Measurements from ENCODE around the gene SH3RF2. TPM values are rescaled to one million over a fixed set of nuclear protein-coding genes. Genes with fewer than 3 reads are reported as not detected.

SH3RF2 gene
- polyA plus RNA-seq, 3 donors = not detected

GRCh38 chr5:145989428-145989827 lies 53.0 kb downstream of the SH3RF2 start:
- peaks cover 10 to 11% of the 10 kb centered on the region in 2 donors for H3K4me1 ChIP-seq (ENCODE audit: control insufficient read depth in 1 of 2, insufficient read depth in 2 of 2, low read length in 2 of 2)
- H3K9ac ChIP-seq (ENCODE audit: insufficient read depth, low read length, poor library complexity, severe bottlenecking) = no peak overlapping the region
- H3K4me1 Mint-ChIP-seq = peaks cover 9% of the 10 kb centered on the region
- WGBS (ENCODE audit: insufficient coverage) = no CpG with 5 or more reads among the region's 2 CpGs
- H3K79me2 ChIP-seq (ENCODE audit: insufficient read depth, low read length) = no peaks in the 10 kb centered on the region
- no peaks in the 10 kb centered on the region for H3K36me3 ChIP-seq (replicated peaks in 1 of 2; ENCODE audit: control insufficient read depth in 1 of 2, insufficient read depth in 2 of 2, low read length in 2 of 2)
- DNase-seq = no peak
- no peaks in the 10 kb centered on the region for H4K20me1 ChIP-seq (ENCODE audit: insufficient read depth, low read length)
- TF ChIP-seq CTCF (IDR thresholded peaks at IDR 0.05) = no peak
- peaks cover 0 to 9% of the 10 kb centered on the region in 2 donors for H3K9me3 ChIP-seq (replicated peaks in 1 of 2; ENCODE audit: control insufficient read depth in 1 of 2, insufficient read depth in 1 of 2, low read length in 2 of 2)
- H3K4me2 ChIP-seq (replicated peaks; ENCODE audit: extremely low read depth, low read length, poor library complexity, severe bottlenecking) = no peak overlapping the region
- H3K27ac ChIP-seq (ENCODE audit: low read depth in 1 of 2, low read length in 2 of 2) = no peak overlapping the region
- no peaks in the 10 kb centered on the region for H3K27me3 Mint-ChIP-seq (ENCODE audit: low read depth in 3 of 3)
- no peak overlapping the region for H3K4me3 Mint-ChIP-seq
- H3K27ac Mint-ChIP-seq = no peak overlapping the region
- intact Hi-C loops (cut with micrococcal nuclease) = no loop called here
- H3K9me3 Mint-ChIP-seq = peaks cover 8 to 21% (median 15%) of the 10 kb centered on the region in 7 donors
- no peak overlapping the region for H2AFZ ChIP-seq (ENCODE audit: insufficient read depth, low read depth, low read length, poor library complexity, severe bottlenecking)
- no peaks in the 10 kb centered on the region for H3K27me3 ChIP-seq (ENCODE audit: control insufficient read depth in 2 of 2, insufficient read depth in 2 of 2, low read length in 2 of 2)
- H3K36me3 Mint-ChIP-seq = peaks cover 0 to 2% of the 10 kb centered on the region in 2 donors
- no peak overlapping the region for H3K4me3 ChIP-seq (replicated peaks in 1 of 3; ENCODE audit: low read depth in 2 of 3, low read length in 3 of 3)

- Histone ChIP-seq H3K27ac (ENCODE audit: low read depth in 1 of 2, low read length in 2 of 2) (no peak overlapping the region), H3K27me3 (ENCODE audit: control insufficient read depth in 2 of 2, insufficient read depth in 2 of 2, low read length in 2 of 2) (no peaks in the 10 kb centered on the region), H3K4me1 (ENCODE audit: control insufficient read depth in 1 of 2, insufficient read depth in 2 of 2, low read length in 2 of 2) (peaks cover 3 to 4% of the 10 kb centered on the region in 2 donors), H3K79me2 (ENCODE audit: insufficient read depth, low read length) (no peaks in the 10 kb centered on the region), H3K4me2 (replicated peaks; ENCODE audit: extremely low read depth, low read length, poor library complexity, severe bottlenecking) (no peak overlapping the region), H2AFZ (ENCODE audit: insufficient read depth, low read depth, low read length, poor library complexity, severe bottlenecking) (no peak overlapping the region), H3K36me3 (replicated peaks in 1 of 2; ENCODE audit: control insufficient read depth in 1 of 2, insufficient read depth in 2 of 2, low read length in 2 of 2) (no peaks in the 10 kb centered on the region), H3K4me3 (replicated peaks in 1 of 3; ENCODE audit: low read depth in 2 of 3, low read length in 3 of 3) (no peak overlapping the region), H3K9ac (ENCODE audit: insufficient read depth, low read length, poor library complexity, severe bottlenecking) (no peak overlapping the region), H3K9me3 (replicated peaks in 1 of 2; ENCODE audit: control insufficient read depth in 1 of 2, insufficient read depth in 1 of 2, low read length in 2 of 2) (peaks cover 0 to 9% of the 10 kb centered on the region in 2 donors), H4K20me1 (ENCODE audit: insufficient read depth, low read length) (no peaks in the 10 kb centered on the region)
- Mint-ChIP-seq H3K36me3 (peaks cover 0 to 2% of the 10 kb centered on the region in 2 donors), H3K9me3 (peaks cover 8 to 22% (median 15%) of the 10 kb centered on the region in 7 donors), H3K4me1 (peaks cover 2% of the 10 kb centered on the region), H3K27ac (no peak overlapping the region), H3K4me3 (no peak overlapping the region), H3K27me3 (ENCODE audit: low read depth in 3 of 3) (no peaks in the 10 kb centered on the region)
- intact Hi-C loops (cut with micrococcal nuclease) = no loop called here
- no peak for TF ChIP-seq CTCF (IDR thresholded peaks at IDR 0.05)
- DNase-seq = no peak
- WGBS (ENCODE audit: insufficient coverage) = 100% methylated on average over 2 of the region's 2 CpGs
These were observed 53.8 kb downstream of the SH3RF2 start for GRCh38 chr5:145990170-145990569.

All from CD14-positive monocyte (primary cell).